HEK293 (cell line): ENCODE data around the gene CHST15.

ENCODE experiments used
- AEBP2 ChIP-seq: fragments of 450-650 bp; formaldehyde crosslinking; IDR thresholded peaks from 2 replicates; pipeline ENCODE4 v1.5.1; 2016; ENCODE audit warnings: missing biosample characterization, missing genetic modification characterization, borderline replicate concordance
- GLIS1 ChIP-seq: fragments of 450-650 bp; formaldehyde crosslinking; IDR thresholded peaks from 2 replicates; pipeline ENCODE4 v1.5.1; 2016; ENCODE audit warnings: missing biosample characterization, missing genetic modification characterization
- KLF16 ChIP-seq: fragments of 450-650 bp; formaldehyde crosslinking; IDR thresholded peaks from 2 replicates; pipeline ENCODE4 v1.5.1; 2017; ENCODE audit warnings: missing biosample characterization, missing genetic modification characterization
- OSR2 ChIP-seq: fragments of 450-650 bp; formaldehyde crosslinking; IDR thresholded peaks from 2 replicates; pipeline ENCODE4 v1.5.1; 2016; ENCODE audit warnings: missing biosample characterization, missing genetic modification characterization
- PRDM6 ChIP-seq: fragments of 450-650 bp; formaldehyde crosslinking; IDR thresholded peaks from 2 replicates; pipeline ENCODE4 v1.5.1; 2017; ENCODE audit warnings: missing biosample characterization, missing genetic modification characterization
- REPIN1 ChIP-seq: fragments of 450-650 bp; formaldehyde crosslinking; IDR thresholded peaks from 2 replicates; pipeline ENCODE4 v1.5.1; 2017; ENCODE audit warnings: missing biosample characterization, missing genetic modification characterization, low read depth
- REST ChIP-seq: fragments of 450-650 bp; formaldehyde crosslinking; IDR thresholded peaks from 2 replicates; pipeline ENCODE4 v1.5.1; 2016; ENCODE audit warnings: missing biosample characterization, missing genetic modification characterization
- SETDB1 ChIP-seq: IDR thresholded peaks from one replicate; pipeline ENCODE4 v1.6.1; 2017; ENCODE audit warnings: mild to moderate bottlenecking, low read length, moderate library complexity, mixed read lengths; ENCODE audit not compliant: insufficient read length
- ZBTB26 ChIP-seq: fragments of 450-650 bp; formaldehyde crosslinking; optimal IDR thresholded peaks from 2 replicates; pipeline ENCODE3; 2016; ENCODE audit warnings: missing biosample characterization, mild to moderate bottlenecking, missing genetic modification characterization
- ZBTB48 ChIP-seq: fragments of 450-650 bp; formaldehyde crosslinking; IDR thresholded peaks from 2 replicates; pipeline ENCODE4 v1.5.1; 2016; ENCODE audit warnings: missing biosample characterization, missing genetic modification characterization
- ZBTB6 ChIP-seq: fragments of 450-650 bp; formaldehyde crosslinking; IDR thresholded peaks from 2 replicates; pipeline ENCODE4 v1.5.1; 2017; ENCODE audit warnings: missing biosample characterization, missing genetic modification characterization
- ZFHX2 ChIP-seq: fragments of 450-650 bp; formaldehyde crosslinking; conservative IDR thresholded peaks from 2 replicates; pipeline ENCODE4 v1.5.1; 2016; ENCODE audit warnings: missing biosample characterization, missing genetic modification characterization
- ZFP37 ChIP-seq: fragments of 450-650 bp; formaldehyde crosslinking; IDR thresholded peaks from 2 replicates; pipeline ENCODE4 v1.5.1; 2016; ENCODE audit warnings: missing biosample characterization, missing genetic modification characterization
- ZFP41 ChIP-seq: fragments of 450-650 bp; formaldehyde crosslinking; IDR thresholded peaks from 2 replicates; pipeline ENCODE4 v1.5.1; 2016; ENCODE audit warnings: missing biosample characterization, missing genetic modification characterization, borderline replicate concordance
- ZNF10 ChIP-seq: fragments of 450-650 bp; formaldehyde crosslinking; IDR thresholded peaks from 2 replicates; pipeline ENCODE4 v1.5.1; 2017; ENCODE audit warnings: missing biosample characterization, missing genetic modification characterization
- ZNF133 ChIP-seq: fragments of 450-650 bp; formaldehyde crosslinking; IDR thresholded peaks from 2 replicates; pipeline ENCODE4 v1.5.1; 2016; ENCODE audit warnings: missing biosample characterization, missing genetic modification characterization
- ZNF138 ChIP-seq: fragments of 450-650 bp; formaldehyde crosslinking; IDR thresholded peaks from 2 replicates; pipeline ENCODE4 v1.5.1; 2016; ENCODE audit warnings: missing biosample characterization, missing genetic modification characterization, borderline replicate concordance
- ZNF155 ChIP-seq: fragments of 450-650 bp; formaldehyde crosslinking; IDR thresholded peaks from 2 replicates; pipeline ENCODE4 v1.5.1; 2016; ENCODE audit warnings: missing biosample characterization, missing genetic modification characterization
- ZNF324 ChIP-seq: fragments of 450-650 bp; formaldehyde crosslinking; IDR thresholded peaks from 2 replicates; pipeline ENCODE4 v1.5.1; 2016; ENCODE audit warnings: missing biosample characterization, missing genetic modification characterization
- ZNF398 ChIP-seq: fragments of 450-650 bp; formaldehyde crosslinking; IDR thresholded peaks from 2 replicates; pipeline ENCODE4 v1.5.1; 2017; ENCODE audit warnings: missing biosample characterization, missing genetic modification characterization
- ZNF426 ChIP-seq: fragments of 450-650 bp; formaldehyde crosslinking; IDR thresholded peaks from 2 replicates; pipeline ENCODE4 v1.5.1; 2017; ENCODE audit warnings: missing biosample characterization, missing genetic modification characterization, mild to moderate bottlenecking, inconsistent platforms, moderate library complexity
- ZNF544 ChIP-seq: fragments of 450-650 bp; formaldehyde crosslinking; IDR thresholded peaks from 2 replicates; pipeline ENCODE4 v1.5.0; 2017; ENCODE audit warnings: missing biosample characterization, missing genetic modification characterization
- ZNF548 ChIP-seq: fragments of 450-650 bp; formaldehyde crosslinking; IDR thresholded peaks from 2 replicates; pipeline ENCODE4 v1.5.1; 2016; ENCODE audit warnings: missing biosample characterization, missing genetic modification characterization
- ZNF623 ChIP-seq: fragments of 450-650 bp; formaldehyde crosslinking; IDR thresholded peaks from 2 replicates; pipeline ENCODE4 v1.5.1; 2016; ENCODE audit warnings: missing biosample characterization, missing genetic modification characterization
- ZNF658 ChIP-seq: fragments of 450-650 bp; formaldehyde crosslinking; IDR thresholded peaks from 2 replicates; pipeline ENCODE4; 2016; ENCODE audit warnings: missing biosample characterization, missing genetic modification characterization
- ZNF768 ChIP-seq: fragments of 450-650 bp; formaldehyde crosslinking; IDR thresholded peaks from 2 replicates; pipeline ENCODE4 v1.5.1; 2018; ENCODE audit warnings: missing biosample characterization, mild to moderate bottlenecking, missing genetic modification characterization
- ZNF837 ChIP-seq: fragments of 450-650 bp; formaldehyde crosslinking; IDR thresholded peaks from 2 replicates; pipeline ENCODE4 v1.5.1; 2016; ENCODE audit warnings: missing biosample characterization, missing genetic modification characterization
- ZNF843 ChIP-seq: fragments of 450-650 bp; formaldehyde crosslinking; IDR thresholded peaks from 2 replicates; pipeline ENCODE4 v1.5.1; 2016; ENCODE audit warnings: missing biosample characterization, missing genetic modification characterization
- ZXDB ChIP-seq: fragments of 450-650 bp; formaldehyde crosslinking; IDR thresholded peaks from 2 replicates; pipeline ENCODE4 v1.5.1; 2016; ENCODE audit warnings: missing biosample characterization, missing genetic modification characterization

Gene CHST15

GRCh38 chr10:124092860-124093773 is at the start of gene CHST15 (continued):
- TF ChIP-seq REST, result no peak
- TF ChIP-seq ZNF155, result no peak
- TF ChIP-seq KLF16 (tag by site-specific recombination), result peak; percentile 30
- no peak for TF ChIP-seq ZNF623 (tag by site-specific recombination)
- no peak for TF ChIP-seq ZNF10
- no peak for TF ChIP-seq AEBP2 (tag by site-specific recombination)
- TF ChIP-seq ZNF768, result no peak
- TF ChIP-seq ZFHX2 (tag by site-specific recombination), result no peak; the same call in 1 of the 2 replicates
- TF ChIP-seq ZBTB6 (tag by site-specific recombination), result peak; percentile 64; the same call in 1 of the 2 replicates
- no peak for TF ChIP-seq ZBTB48 (tag by site-specific recombination)
- TF ChIP-seq ZNF398 (tag by site-specific recombination), result peak; percentile 78
- TF ChIP-seq ZNF324 (tag by site-specific recombination), result peak; percentile 37; the same call in 1 of the 2 replicates
- peak; percentile 51 for TF ChIP-seq ZXDB (tag by site-specific recombination)
- TF ChIP-seq ZNF843 (tag by site-specific recombination), result peak; percentile 61; the same call in 1 of the 2 replicates
- no peak for TF ChIP-seq PRDM6 (tag by site-specific recombination)
- no peak for TF ChIP-seq ZNF138 (tag by site-specific recombination)
- no peak for TF ChIP-seq ZNF426 (tag by site-specific recombination)
- TF ChIP-seq ZNF133 (tag by site-specific recombination), result no peak
- no peak for TF ChIP-seq REPIN1
- TF ChIP-seq ZNF544 (tag by site-specific recombination), result no peak
- no peak for TF ChIP-seq ZFP41 (tag by site-specific recombination)
- no peak for TF ChIP-seq ZNF658 (tag by site-specific recombination)
- no peak for TF ChIP-seq SETDB1
- peak; percentile 64 for TF ChIP-seq GLIS1 (tag by site-specific recombination)
- TF ChIP-seq ZNF548, result no peak
- TF ChIP-seq ZBTB26 (tag by site-specific recombination), result peak; percentile 82
- no peak for TF ChIP-seq ZFP37 (tag by site-specific recombination)
- no peak for TF ChIP-seq OSR2 (tag by site-specific recombination)
- no peak for TF ChIP-seq ZNF837 (tag by site-specific recombination)
